ENCODE data around the gene UNK.

The UNK gene

GRCh38 chr17:75832652-75833400 lies 48.2 kb downstream of the UNK start:
- no peak for DNase-seq (ENCODE audit: low spot score)

GRCh38 chr17:75834279-75834920 lies 49.8 kb downstream of the UNK start:
- no peak for DNase-seq (ENCODE audit: low spot score)

- DNase-seq (ENCODE audit: low spot score), result peak; percentile 62
These were observed 50.5 kb downstream of the UNK start for GRCh38 chr17:75834928-75835653.

GRCh38 chr17:75835654-75835987 lies 51.0 kb downstream of the UNK start:
- DNase-seq (ENCODE audit: low spot score), result no peak

GRCh38 chr17:75836605-75837004 lies 52.0 kb downstream of the UNK start:
- DNase-seq (ENCODE audit: low spot score), result no peak

GRCh38 chr17:75837899-75838298 lies 53.3 kb downstream of the UNK start:
- no peak for DNase-seq (ENCODE audit: low spot score)

- no peak for DNase-seq (ENCODE audit: low spot score)
These were observed 53.8 kb downstream of the UNK start for GRCh38 chr17:75838410-75838809.

- DNase-seq (ENCODE audit: low spot score), result no peak
These were observed 55.6 kb downstream of the UNK start for GRCh38 chr17:75839942-75840798.

- DNase-seq (ENCODE audit: low spot score), result no peak
These were observed 56.2 kb downstream of the UNK start for GRCh38 chr17:75840799-75841164.

- no peak for DNase-seq (ENCODE audit: low spot score)
These were observed 57.8 kb downstream of the UNK start for GRCh38 chr17:75842411-75842810.

GRCh38 chr17:75842963-75843576 lies 58.5 kb downstream of the UNK start:
- DNase-seq (ENCODE audit: low spot score), result no peak

- DNase-seq (ENCODE audit: low spot score), result peak; percentile 56
These were observed 59.2 kb downstream of the UNK start, which contains the start of gene UNC13D for GRCh38 chr17:75843577-75844529. Gene UNC13D (minus strand): TSS chr17:75844404. CDS start chr17:75844337, 67 bp downstream.

GRCh38 chr17:75844530-75845057 lies 60.0 kb downstream of the UNK start:
- DNase-seq (ENCODE audit: low spot score), result no peak

GRCh38 chr17:75845058-75845711 lies 60.6 kb downstream of the UNK start:
- DNase-seq (ENCODE audit: low spot score), result peak; percentile 96

- no peak for DNase-seq (ENCODE audit: low spot score)
These were observed 61.5 kb downstream of the UNK start for GRCh38 chr17:75845933-75846691.

- no peak for DNase-seq (ENCODE audit: low spot score)
These were observed 62.3 kb downstream of the UNK start for GRCh38 chr17:75846692-75847613.
